ENCODE results near the gene COMMD3. TPM values are rescaled to one million over a fixed set of nuclear protein-coding genes. Genes with fewer than 3 reads are reported as not detected.
A peak's percentile ranks its signal among the peaks of the same experiment; 100 is the strongest.

The COMMD3 gene
- total and polyA plus RNA-seq, 9 of the 15 experiments (the other 6 are each of a cell fraction or from before 2014, with no cell fraction given) = 50.7 to 217 (median 80.1) TPM

DNA sequence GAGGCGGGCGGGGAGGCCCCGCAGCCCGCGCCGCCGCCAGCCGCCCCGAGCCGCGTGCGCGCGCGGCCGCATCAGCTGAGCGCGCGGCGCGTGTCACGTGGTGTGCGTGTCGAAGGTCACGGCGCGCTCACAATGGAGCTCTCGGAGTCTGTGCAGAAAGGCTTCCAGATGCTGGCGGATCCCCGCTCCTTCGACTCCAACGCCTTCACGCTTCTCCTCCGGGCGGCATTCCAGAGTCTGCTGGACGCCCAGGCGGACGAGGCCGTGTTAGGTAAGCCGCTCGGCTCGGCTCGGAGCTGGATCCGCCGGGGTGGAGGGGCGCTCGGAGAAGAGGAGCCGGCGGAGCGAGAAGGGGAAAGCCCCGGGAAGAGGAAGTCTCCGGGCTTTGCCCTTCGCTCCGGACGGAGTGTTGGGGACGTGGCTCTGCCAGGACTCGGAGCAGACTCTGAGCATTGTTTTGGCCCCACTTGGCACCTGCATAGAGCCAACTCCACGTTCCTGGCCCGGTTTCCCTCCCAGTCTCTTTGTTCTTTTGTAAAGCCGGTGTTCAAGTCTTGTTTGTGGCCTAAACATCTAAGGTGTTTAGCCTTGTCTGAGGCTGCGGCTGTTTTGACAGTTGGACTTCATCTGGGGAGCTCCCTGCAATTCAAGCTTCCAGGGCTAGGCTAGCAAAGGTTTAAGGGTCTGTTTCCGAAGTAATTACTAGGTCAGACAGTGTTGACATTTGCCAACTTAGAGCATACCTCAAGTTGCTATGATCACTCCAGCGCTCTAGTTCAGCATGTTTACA, at the start of gene COMMD3 (continued):
- TF ChIP-seq, protein P1, sequence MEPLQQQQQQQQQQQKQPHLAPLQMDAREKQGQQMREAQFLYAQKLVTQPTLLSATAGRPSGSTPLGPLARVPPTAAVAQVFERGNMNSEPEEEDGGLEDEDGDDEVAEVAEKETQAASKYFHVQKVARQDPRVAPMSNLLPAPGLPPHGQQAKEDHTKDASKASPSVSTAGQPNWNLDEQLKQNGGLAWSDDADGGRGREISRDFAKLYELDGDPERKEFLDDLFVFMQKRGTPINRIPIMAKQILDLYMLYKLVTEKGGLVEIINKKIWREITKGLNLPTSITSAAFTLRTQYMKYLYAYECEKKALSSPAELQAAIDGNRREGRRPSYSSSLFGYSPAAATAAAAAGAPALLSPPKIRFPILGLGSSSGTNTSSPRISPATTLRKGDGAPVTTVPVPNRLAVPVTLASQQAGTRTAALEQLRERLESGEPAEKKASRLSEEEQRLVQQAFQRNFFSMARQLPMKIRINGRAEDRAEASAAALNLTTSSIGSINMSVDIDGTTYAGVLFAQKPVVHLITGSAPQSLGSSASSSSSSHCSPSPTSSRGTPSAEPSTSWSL (CRISPR knock-in tag; IDR thresholded peaks at IDR 0.05; ENCODE audit: borderline replicate concordance) = no peak
- TF ChIP-seq SETDB1 (IDR thresholded peaks at IDR 0.05; ENCODE audit: low read length) (no peak), RAD51 (IDR thresholded peaks at IDR 0.05; ENCODE audit: borderline replicate concordance, low read depth) (peak; percentile 93), PCBP1 (IDR thresholded peaks at IDR 0.05; ENCODE audit: low read depth, low read length, poor library complexity, severe bottlenecking) (no peak), ZC3H11A (IDR thresholded peaks at IDR 0.05; ENCODE audit: low read depth, low read length) (no peak), GTF2F1 (IDR thresholded peaks at IDR 0.05; ENCODE audit: low read depth, low read length) (no peak; the same call in 1 of the 2 replicates), ILK (tag; IDR thresholded peaks at IDR 0.05; ENCODE audit: borderline replicate concordance, low read depth) (no peak), STAG1 (CRISPR knock-in tag; IDR thresholded peaks at IDR 0.05; ENCODE audit: borderline replicate concordance) (no peak), RBM34 (IDR thresholded peaks at IDR 0.05; ENCODE audit: borderline replicate concordance, insufficient read depth, low read length) (no peak), ZNF77 (CRISPR knock-in tag; IDR thresholded peaks at IDR 0.05) (no peak), KLF6 (CRISPR knock-in tag; IDR thresholded peaks at IDR 0.05; ENCODE audit: borderline replicate concordance) (no peak; the same call in 1 of the 2 replicates)
- TF ChIP-seq, protein P2, sequence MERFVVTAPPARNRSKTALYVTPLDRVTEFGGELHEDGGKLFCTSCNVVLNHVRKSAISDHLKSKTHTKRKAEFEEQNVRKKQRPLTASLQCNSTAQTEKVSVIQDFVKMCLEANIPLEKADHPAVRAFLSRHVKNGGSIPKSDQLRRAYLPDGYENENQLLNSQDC (CRISPR knock-in tag; IDR thresholded peaks at IDR 0.05) = no peak
- TF ChIP-seq, protein P3, sequence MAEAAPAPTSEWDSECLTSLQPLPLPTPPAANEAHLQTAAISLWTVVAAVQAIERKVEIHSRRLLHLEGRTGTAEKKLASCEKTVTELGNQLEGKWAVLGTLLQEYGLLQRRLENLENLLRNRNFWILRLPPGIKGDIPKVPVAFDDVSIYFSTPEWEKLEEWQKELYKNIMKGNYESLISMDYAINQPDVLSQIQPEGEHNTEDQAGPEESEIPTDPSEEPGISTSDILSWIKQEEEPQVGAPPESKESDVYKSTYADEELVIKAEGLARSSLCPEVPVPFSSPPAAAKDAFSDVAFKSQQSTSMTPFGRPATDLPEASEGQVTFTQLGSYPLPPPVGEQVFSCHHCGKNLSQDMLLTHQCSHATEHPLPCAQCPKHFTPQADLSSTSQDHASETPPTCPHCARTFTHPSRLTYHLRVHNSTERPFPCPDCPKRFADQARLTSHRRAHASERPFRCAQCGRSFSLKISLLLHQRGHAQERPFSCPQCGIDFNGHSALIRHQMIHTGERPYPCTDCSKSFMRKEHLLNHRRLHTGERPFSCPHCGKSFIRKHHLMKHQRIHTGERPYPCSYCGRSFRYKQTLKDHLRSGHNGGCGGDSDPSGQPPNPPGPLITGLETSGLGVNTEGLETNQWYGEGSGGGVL (CRISPR knock-in tag; IDR thresholded peaks at IDR 0.05) = no peak
- TF ChIP-seq, protein P4, sequence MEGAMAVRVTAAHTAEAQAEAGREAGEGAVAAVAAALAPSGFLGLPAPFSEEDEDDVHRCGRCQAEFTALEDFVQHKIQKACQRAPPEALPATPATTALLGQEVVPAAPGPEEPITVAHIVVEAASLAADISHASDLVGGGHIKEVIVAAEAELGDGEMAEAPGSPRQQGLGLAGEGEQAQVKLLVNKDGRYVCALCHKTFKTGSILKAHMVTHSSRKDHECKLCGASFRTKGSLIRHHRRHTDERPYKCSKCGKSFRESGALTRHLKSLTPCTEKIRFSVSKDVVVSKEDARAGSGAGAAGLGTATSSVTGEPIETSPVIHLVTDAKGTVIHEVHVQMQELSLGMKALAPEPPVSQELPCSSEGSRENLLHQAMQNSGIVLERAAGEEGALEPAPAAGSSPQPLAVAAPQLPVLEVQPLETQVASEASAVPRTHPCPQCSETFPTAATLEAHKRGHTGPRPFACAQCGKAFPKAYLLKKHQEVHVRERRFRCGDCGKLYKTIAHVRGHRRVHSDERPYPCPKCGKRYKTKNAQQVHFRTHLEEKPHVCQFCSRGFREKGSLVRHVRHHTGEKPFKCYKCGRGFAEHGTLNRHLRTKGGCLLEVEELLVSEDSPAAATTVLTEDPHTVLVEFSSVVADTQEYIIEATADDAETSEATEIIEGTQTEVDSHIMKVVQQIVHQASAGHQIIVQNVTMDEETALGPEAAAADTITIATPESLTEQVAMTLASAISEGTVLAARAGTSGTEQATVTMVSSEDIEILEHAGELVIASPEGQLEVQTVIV (CRISPR knock-in tag; IDR thresholded peaks at IDR 0.05; ENCODE audit: borderline replicate concordance) = no peak

Measured in K562 (cell line).